GM10266 (cell line): ENCODE measurements around the gene PSMA7.

ENCODE experiments used
- DNase-seq: peaks from one replicate; pipeline ENCODE4 v3.0.0; 2012; ENCODE audit errors: extremely low spot score
- TF ChIP-seq, protein P1 (sequence below): IDR thresholded peaks from 2 replicates; pipeline ENCODE4 v1.5.1; 2012; ENCODE audit warnings: mild to moderate bottlenecking, low read depth; ENCODE audit not compliant: control insufficient read depth, insufficient read depth; ENCODE audit errors: missing control alignments

PSMA7 gene

DNA sequence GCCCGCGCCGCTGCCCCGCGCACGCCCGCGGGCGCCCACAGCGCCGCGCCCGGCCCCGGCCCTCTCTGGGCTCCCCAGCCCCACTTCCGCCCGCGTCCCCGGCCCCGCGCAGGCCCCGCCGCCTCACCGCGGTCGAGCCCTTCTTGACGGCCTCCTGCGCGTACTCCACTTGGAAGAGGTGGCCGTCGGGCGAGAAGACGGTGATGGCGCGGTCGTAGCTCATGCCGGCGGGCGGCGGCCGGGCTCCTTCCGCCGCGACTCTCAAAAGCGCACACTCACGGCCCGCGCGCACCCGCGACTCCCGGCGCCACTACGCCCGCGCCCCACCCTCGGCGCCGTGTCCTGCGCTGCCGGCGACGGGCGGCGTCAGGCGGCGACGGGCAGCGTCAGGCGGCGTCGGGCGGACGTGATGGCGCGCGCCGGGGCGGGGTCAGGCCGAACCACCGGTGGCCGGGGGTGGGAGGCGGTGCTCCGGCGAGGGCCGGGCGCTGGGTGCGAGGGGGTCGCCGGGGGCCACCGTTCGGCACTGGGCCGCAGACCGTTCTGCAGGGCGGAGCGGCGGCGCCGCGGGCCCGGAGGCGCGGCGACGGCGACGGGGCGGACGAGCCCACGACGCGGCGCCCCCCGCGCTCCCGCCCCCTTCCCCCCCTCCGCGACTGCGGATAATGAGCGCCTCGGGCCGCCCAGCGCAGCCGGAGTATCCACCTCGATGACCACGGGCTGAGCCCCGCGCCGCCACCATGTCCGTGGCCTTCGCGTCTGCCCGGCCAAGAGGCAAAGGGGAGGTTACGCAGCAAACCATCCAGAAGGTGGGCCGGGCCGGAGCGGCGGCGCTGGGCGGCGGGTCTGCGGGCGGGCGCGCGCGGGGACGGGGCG, at the start of gene PSMA7, which contains the start of gene SS18L1:
Gene PSMA7, minus strand, starts transcription at position 314 of the 876 bp plus-strand sequence. Its CDS starts 91 bp downstream, at position 223.
Gene SS18L1, plus strand, starts transcription at position 689 of the 876 bp plus-strand sequence. Its CDS starts 52 bp downstream, at position 741.
- TF ChIP-seq, protein P1, sequence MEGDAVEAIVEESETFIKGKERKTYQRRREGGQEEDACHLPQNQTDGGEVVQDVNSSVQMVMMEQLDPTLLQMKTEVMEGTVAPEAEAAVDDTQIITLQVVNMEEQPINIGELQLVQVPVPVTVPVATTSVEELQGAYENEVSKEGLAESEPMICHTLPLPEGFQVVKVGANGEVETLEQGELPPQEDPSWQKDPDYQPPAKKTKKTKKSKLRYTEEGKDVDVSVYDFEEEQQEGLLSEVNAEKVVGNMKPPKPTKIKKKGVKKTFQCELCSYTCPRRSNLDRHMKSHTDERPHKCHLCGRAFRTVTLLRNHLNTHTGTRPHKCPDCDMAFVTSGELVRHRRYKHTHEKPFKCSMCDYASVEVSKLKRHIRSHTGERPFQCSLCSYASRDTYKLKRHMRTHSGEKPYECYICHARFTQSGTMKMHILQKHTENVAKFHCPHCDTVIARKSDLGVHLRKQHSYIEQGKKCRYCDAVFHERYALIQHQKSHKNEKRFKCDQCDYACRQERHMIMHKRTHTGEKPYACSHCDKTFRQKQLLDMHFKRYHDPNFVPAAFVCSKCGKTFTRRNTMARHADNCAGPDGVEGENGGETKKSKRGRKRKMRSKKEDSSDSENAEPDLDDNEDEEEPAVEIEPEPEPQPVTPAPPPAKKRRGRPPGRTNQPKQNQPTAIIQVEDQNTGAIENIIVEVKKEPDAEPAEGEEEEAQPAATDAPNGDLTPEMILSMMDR, result no peak
- peak; percentile 98 for DNase-seq

DNA sequence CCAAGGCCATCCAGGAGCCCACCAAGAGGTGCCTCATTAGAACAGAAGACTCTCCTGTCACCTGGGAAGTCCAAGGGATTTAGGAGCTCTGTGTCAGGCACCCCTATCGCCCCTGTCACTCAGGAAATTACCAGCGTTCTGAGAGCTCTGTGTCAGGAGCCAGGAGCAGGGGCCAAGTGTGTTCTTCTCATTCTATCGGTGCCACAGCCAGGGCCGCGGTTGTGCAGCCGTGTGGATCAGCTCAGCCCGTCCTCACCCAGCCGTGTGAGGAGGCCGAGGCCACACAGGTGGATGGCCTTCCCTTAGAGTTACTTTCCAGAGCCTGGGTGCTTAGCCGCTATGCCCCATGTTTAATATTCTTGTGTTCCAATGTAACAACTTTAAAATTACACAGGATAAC, 49.4 kb upstream of the PSMA7 start:
- DNase-seq, result no peak
- TF ChIP-seq, protein P1, result no peak

DNA sequence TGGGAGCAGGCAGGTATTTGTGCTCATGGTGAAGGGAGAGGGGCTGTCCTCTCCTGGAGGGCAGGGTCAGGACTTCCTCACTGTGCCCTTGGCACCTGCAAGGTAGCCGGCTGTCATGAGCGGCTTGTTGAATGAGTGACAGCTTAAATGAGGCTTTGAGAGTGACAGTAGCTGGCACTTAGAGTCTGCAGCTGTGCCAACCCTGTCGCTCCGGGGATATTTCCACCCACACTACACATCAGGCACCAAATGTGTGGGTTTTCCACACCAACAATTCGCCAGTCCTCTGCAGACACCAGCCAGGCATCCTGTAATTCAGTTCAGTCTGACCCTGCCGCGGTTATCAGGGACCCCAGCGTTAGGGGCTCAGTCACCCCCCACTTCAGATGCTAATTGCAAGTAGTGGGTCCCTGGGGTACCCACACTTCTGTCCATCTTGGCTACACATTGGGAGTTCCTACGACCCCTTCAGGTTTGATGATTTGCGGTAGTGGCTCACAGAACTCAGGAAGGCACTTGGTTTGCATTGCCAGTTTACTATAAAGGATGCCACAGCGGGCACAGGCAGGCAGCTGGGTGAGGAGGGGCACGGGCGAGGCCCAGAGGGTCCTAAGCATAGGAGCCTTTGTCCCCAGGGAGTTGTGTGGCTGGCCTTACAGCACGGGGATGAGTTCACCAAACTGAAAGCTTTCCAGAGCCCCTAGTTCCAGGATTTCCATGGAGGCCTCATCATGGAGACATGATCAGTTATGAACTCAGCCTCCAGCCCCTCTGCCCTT, 48.8 kb upstream of the PSMA7 start:
- no peak for DNase-seq
- TF ChIP-seq, protein P1, result no peak

DNA sequence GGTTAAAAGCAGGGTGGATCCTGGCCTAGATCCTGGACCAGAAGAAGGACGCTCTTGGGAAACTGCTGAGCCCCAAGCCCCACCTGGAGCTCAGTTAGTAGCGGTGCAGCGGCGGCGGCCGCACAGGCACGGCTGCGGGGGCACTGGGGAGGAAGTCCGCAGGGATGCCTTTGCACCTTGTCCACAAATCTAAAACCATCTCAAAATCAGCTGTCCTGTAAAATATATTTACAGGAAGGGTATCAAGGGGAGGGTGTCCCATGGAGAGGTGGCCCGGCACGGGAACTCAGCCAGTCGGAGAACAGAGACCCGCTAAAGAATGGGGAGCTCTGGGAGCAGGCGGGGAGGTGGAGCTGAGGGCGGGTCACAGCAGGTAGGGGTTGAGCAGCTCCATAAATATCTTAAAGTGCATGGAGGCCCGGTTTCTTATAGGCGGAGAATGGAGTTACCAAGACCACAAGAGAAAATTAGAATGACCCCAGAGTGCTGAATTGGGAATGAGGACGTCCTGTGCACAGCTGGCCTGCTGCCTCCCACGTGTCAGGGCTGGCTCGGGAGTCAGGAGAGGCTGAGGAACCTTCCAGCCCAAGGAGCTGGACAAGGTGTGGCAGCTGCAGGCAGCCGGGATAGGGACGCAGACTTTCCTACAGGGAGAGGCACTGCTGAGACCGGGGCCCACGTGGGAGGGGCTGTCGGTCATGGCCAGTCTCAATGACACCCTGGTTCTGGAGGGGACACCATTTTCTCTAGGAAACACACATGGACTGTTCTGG, 47.6 kb upstream of the PSMA7 start:
- TF ChIP-seq, protein P1, result no peak
- no peak for DNase-seq

DNA sequence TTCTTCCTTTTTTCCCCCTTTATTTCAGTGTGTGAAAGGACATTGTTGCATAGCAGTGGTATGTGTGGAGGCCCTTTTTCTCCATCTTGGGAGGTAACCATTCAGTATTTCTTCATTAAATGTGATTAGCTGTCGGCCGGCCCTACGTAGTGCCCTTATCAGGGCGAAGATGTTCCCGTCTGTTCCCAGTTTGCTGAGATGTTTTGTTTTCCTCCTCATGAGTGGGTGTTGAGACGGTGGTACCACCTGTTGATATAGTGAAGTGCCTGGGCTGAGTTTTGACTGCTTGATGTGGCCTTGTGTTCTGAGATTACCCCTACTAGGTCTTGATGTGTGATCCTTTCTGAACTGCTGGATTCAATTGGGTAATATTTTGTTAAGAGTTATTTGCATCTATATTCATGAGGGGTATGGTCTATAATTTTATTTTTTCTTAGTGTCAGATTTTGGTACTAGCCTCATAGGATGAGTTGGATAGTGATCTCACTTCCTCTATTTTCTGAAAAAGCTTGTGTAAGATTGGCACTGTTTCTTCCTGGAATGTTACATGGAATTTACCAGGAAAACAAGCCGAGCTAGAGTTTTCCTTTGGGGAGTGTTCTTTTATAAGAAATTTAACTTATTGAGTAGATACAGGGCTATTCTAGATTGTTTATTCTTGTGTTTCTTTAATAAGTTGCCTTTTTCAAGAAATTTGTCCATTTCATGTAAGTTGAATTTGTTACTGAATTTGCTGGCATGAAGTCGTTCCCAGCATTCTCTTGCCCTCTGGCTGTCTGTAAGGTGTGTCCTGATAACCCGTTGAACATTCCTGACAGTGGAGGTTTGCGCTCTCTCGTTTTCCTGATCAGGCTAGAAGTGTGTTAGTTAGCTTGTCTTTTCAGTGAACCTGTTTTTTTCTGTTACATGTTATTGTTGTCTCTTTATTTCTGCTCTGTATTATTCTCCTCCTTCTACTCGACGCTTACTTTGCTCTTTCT, 44.0 kb upstream of the PSMA7 start:
- TF ChIP-seq, protein P1, result no peak
- DNase-seq, result no peak

DNA sequence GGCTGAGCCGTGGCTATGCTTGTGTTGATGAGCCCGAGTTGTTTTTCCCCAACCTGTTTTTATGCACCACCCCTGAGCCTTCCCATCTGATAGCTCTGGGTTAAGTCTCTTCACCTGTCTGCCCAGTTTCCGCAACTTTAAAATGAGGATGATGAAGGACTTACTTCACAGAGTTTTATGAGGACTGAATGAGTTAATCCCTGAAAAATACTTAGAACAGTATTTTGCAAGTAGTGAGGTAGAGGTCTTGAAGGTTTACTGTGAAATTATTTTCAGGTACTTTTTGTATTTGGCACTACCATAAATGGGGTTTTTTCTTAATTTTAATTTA, 42.9 kb upstream of the PSMA7 start:
- TF ChIP-seq, protein P1, result no peak
- no peak for DNase-seq
